ENCODE results near the gene UBASH3B.

DNA sequence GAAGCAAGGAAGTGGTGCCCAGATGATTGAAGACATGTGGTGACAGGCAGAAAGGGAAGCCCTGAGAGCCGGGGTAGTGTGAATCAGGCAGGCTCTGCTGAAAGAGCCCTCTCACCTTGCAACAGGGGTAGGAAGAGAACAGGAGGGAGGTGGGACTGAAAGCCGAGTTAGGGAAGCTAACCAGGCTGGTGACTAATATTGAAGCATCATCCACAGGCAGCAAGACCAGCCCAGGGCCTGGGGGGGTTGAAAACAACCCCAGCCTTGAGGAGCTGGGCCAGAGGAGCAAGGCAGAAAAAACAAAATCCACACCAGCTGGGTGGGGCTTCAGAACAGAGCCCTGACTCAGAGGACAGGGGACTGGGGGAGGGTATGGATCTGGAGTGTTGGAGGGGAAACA, 147.8 kb downstream of the UBASH3B start:
- TF ChIP-seq, protein P1, sequence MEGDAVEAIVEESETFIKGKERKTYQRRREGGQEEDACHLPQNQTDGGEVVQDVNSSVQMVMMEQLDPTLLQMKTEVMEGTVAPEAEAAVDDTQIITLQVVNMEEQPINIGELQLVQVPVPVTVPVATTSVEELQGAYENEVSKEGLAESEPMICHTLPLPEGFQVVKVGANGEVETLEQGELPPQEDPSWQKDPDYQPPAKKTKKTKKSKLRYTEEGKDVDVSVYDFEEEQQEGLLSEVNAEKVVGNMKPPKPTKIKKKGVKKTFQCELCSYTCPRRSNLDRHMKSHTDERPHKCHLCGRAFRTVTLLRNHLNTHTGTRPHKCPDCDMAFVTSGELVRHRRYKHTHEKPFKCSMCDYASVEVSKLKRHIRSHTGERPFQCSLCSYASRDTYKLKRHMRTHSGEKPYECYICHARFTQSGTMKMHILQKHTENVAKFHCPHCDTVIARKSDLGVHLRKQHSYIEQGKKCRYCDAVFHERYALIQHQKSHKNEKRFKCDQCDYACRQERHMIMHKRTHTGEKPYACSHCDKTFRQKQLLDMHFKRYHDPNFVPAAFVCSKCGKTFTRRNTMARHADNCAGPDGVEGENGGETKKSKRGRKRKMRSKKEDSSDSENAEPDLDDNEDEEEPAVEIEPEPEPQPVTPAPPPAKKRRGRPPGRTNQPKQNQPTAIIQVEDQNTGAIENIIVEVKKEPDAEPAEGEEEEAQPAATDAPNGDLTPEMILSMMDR (IDR thresholded peaks at IDR 0.05), result no peak
- no peak for TF ChIP-seq POLR2A (IDR thresholded peaks at IDR 0.05)
